Stimulated activated CD8-positive, alpha-beta memory T cell treated with anti-CD3 and anti-CD28 coated beads, Interleukin-4, amount 100 ng/mL, for 24 hours (primary cell): ENCODE data around the gene SLC35E4.
A peak's percentile ranks its signal among the peaks of the same experiment; 100 is the strongest.
"Not testable (repeated sequence)": the region's sequence is repeated elsewhere in the genome, so short reads cannot be mapped to it uniquely, and the experiment has no call there.

Experiments used
- DNase-seq: peaks from one replicate; pipeline ENCODE4 v3.0.0-alpha.2; 2020; ENCODE audit warnings: low read depth

The SLC35E4 gene

GRCh38 chr22:30611197-30611596 lies 24.4 kb upstream of the SLC35E4 start:
- no peak for DNase-seq

GRCh38 chr22:30612789-30613188 lies 22.8 kb upstream of the SLC35E4 start:
- no peak for DNase-seq

- DNase-seq = no peak
Observed at GRCh38 chr22:30614268-30614667, 21.3 kb upstream of the SLC35E4 start.

- no peak for DNase-seq
Observed at GRCh38 chr22:30614879-30615278, 20.7 kb upstream of the SLC35E4 start.

DNA sequence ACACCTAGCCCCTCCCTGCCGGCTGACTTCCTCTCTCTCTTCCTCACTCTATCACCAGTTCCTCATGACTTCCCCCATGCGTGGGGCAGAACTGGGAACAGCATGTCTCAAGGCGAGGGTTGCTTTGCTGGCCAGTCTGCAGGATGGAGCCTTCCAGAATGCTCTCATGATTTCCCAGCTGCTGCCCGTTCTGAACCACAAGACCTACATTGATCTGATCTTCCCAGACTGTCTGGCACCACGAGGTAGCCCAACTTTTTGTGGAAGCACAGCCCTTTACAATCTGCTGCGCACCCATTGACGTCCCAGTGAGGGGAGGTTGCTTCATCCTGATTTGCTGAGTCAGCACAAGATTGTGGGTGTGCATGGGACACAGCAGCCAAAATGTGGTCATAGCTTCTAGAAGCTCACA lies 20.0 kb upstream of the SLC35E4 start:
- no peak for DNase-seq

GRCh38 chr22:30617819-30618218 lies 17.8 kb upstream of the SLC35E4 start:
- DNase-seq = no peak

DNA sequence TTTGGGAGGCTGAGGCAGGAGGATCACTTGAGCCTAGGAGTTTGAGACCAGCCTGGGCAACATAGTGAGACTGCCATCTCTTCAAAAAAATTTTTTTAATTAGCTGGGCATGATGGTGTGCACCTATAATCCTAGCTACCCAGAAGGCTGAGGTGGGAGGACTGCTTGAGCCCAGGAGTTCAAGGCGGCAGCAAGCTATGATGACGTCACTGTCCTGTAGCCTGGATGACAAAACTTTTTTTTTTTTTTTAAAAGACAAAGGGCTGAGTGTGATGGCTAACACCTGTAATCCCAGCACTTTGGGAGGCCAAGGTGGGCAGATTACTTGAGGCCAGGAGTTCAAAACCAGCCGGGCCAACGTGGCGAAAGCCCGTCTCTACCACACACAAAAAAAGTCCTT lies 15.7 kb upstream of the SLC35E4 start:
- DNase-seq = not testable (repeated sequence)

GRCh38 chr22:30626413-30626812 lies 9.2 kb upstream of the SLC35E4 start:
- no peak for DNase-seq

DNA sequence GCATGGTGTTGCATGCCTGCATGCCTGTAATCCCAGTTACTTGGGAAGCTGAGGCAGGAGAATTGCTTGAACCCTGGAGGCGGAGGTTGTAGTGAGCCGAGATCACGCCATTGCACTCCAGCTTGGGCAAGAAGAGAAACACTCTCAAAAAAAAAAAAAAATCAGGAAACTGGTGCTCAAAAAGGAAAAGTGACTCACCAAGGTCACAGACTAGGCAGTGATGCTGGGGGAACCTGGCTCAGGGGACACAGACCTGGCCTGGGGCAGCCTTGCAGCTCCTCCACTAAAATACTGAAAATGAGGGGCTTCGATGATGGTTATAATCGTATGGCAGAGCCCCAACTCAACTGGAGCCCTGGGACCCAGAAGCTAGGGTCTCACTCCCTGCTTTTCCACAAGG lies 8.1 kb upstream of the SLC35E4 start:
- DNase-seq = no peak

GRCh38 chr22:30628491-30628890 lies 7.1 kb upstream of the SLC35E4 start:
- no peak for DNase-seq

DNA sequence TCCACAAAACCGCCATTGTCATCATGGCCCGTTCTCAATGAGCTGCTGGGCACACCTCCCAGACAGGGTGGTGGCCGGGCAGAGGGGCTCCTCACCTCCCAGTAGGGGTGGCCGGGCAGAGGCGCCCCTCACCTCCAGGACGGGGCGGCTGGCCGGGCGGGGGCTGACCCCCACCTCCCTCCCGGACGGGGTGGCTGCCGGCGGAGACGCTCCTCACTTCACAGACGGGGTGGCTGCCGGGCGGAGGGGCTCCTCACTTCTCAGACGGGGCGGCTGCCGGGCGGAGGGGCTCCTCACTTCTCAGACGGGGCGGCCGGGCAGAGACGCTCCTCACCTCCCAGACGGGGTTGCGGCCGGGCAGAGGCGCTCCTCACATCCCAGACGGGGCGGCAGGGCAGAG lies 4.1 kb upstream of the SLC35E4 start:
- DNase-seq = not testable (repeated sequence)

DNA sequence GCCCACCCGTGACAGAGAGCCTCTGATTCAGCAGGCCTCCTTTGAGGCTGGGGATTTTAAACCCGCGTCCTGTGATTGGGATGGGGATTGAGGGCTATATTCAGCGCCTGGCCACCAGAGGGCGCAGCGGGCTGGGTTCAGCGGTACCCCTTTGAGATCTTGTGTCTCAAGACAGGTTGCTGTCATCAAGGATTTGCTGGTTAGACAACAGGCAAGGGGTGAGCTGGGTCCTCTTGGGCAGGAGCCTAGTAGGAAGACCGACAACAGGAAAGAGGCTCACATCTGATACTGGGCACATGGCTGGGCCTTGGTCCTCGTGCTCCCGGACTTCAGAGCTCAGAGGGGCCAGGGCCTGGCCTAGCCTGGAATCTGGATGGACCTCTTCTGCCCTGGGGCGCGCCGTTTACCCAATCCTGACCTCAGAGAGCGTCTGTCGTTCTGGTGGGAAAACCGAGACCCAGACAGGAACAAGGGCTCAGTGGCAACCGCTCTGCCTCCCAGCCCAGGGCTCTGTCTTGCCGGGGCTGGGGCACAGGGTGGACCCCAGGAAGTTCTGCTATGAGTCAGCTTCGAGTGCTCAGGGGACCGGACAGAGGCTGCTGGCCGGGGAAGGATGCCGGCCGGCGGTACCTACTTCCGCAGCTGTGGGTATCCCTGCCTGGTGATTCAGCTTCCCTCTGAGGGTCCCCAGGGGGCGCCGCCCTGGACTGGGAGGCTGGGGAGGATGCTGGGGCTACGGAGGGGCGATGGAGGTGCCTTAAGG lies 929 bp upstream of the SLC35E4 start:
- DNase-seq = peak; percentile 84

GRCh38 chr22:30636226-30637077 lies 871 bp downstream of the SLC35E4 start:
- DNase-seq = no peak

- no peak for DNase-seq
Observed at GRCh38 chr22:30637701-30638114, 2.1 kb downstream of the SLC35E4 start.

GRCh38 chr22:30640361-30640760 lies 4.8 kb downstream of the SLC35E4 start:
- DNase-seq = no peak

GRCh38 chr22:30640839-30641430 lies 5.4 kb downstream of the SLC35E4 start:
- no peak for DNase-seq

GRCh38 chr22:30643055-30643875 lies 7.7 kb downstream of the SLC35E4 start:
- no peak for DNase-seq

DNA sequence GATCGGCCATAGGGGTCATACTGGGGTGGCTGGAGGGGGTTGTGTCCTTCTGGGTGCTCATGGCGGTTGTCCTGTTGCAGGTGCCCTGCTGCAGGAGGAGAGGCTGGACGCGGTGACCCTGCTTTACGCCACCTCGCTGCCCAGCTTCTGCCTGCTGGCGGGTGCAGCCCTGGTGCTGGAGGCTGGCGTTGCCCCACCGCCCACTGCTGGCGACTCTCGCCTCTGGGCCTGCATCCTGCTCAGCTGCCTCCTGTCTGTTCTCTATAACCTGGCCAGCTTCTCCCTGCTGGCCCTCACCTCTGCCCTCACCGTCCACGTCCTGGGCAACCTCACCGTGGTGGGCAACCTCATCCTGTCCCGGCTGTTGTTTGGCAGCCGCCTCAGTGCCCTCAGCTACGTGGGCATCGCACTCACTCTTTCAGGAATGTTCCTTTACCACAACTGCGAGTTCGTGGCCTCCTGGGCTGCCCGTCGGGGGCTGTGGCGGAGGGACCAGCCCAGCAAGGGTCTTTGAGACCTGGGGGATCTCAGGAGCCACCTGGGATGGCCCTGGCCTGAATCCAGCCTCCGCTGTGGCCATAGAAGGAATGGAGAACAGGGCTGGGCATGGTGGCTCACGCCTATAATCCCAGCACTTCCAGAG lies 11.1 kb downstream of the SLC35E4 start:
- DNase-seq = no peak

GRCh38 chr22:30647536-30647935 lies 12.0 kb downstream of the SLC35E4 start:
- no peak for DNase-seq

GRCh38 chr22:30648825-30649224 lies 13.2 kb downstream of the SLC35E4 start:
- DNase-seq = no peak

DNA sequence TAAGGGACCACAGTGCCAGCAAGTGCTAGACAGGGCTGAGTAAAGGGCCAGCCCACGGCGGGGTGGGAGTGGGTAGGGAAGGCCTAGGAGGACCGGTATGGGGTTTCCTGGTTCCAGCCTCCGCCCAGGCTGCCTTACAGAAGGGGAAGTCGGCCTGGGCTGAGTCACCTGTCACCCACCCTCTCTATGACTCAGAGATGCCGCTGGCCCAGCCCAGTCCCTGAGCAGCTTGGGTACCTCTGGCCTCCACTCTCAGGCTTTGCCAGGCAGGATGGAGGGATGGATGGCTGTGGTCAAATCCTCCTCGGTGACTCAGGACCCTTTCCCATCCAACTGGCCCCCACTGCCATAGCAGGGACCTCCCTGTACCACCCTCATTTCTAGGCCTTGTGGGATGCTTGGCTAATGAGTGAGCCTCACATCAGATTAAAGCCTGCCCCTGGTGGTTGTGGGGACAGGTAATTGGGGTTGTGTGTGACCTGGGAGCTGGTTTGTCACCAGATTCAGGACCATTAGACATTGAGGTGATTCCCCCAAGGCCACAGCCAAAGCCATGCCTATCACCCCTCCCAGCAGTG lies 13.9 kb downstream of the SLC35E4 start:
- peak; percentile 80 for DNase-seq
